SK-N-MC (cell line): Measurements from ENCODE around the gene PWWP2B.

Experiments
- EZH2 ChIP-seq: fragments of 200-600 bp; sonication (generic); IDR thresholded peaks from one replicate; pipeline ENCODE4 v1.6.1; 2017; ENCODE audit warnings: antibody characterized with exemption
- POLR2AphosphoS5 ChIP-seq: IDR thresholded peaks from 2 replicates; pipeline ENCODE4 v1.6.1; 2012; ENCODE audit warnings: mild to moderate bottlenecking, low read depth, low read length, borderline replicate concordance

- TF ChIP-seq POLR2AphosphoS5 (no peak), EZH2 (no peak)
Observed at GRCh38 chr10:132373241-132373955, 23.6 kb upstream of the PWWP2B start.
